HepG2 (cell line): Measurements from ENCODE around the gene SMIM24. TPM values are rescaled to one million over a fixed set of nuclear protein-coding genes. Genes with fewer than 3 reads are reported as not detected.

Experiments
- CBFB ChIP-seq: sonication (generic); formaldehyde crosslinking; IDR thresholded peaks from 2 replicates; pipeline ENCODE4 v1.4.0; 2020; ENCODE audit warnings: missing genetic modification reagents
- CEBPB ChIP-seq: IDR thresholded peaks from 2 replicates; pipeline ENCODE4 v1.6.1; 2011; ENCODE audit warnings: low read depth, low read length, improper control_type of control experiment, borderline replicate concordance
- CREB1 ChIP-seq, 2 experiments: fragments of 450-650 bp in 1 of 2; IDR thresholded peaks; 2 replicates each; pipeline ENCODE4 v1.6.1; 2016 to 2017; ENCODE audit warnings: control low read depth in 1 of 2, mild to moderate bottlenecking in 1 of 2, missing compliant biosample characterization in 1 of 2, missing genetic modification characterization in 1 of 2
- FOXK2 ChIP-seq: fragments of 450-650 bp; IDR thresholded peaks from 2 replicates; pipeline ENCODE4 v1.6.1; 2016
- HCFC1 ChIP-seq: fragments of 150-350 bp; IDR thresholded peaks from 2 replicates; pipeline ENCODE4 v1.6.1; 2014; ENCODE audit warnings: low read depth, low read length
- HNF4A ChIP-seq: sonication (generic); formaldehyde crosslinking; IDR thresholded peaks from 2 replicates; pipeline ENCODE4 v1.4.0; 2020; ENCODE audit warnings: missing genetic modification reagents
- KDM5B ChIP-seq: sonication (generic); formaldehyde crosslinking; IDR thresholded peaks from 2 replicates; pipeline ENCODE4 v1.4.0; 2020; ENCODE audit warnings: missing genetic modification reagents, mild to moderate bottlenecking, borderline replicate concordance
- MAFG ChIP-seq: sonication (generic); formaldehyde crosslinking; IDR thresholded peaks from 2 replicates; pipeline ENCODE4 v1.5.1; 2020; ENCODE audit warnings: mild to moderate bottlenecking, missing genetic modification reagents
- NR3C1 ChIP-seq: sonication (generic); formaldehyde crosslinking; IDR thresholded peaks from 2 replicates; pipeline ENCODE4 v1.4.0; 2020; ENCODE audit warnings: missing genetic modification reagents
- POGZ ChIP-seq: sonication (generic); formaldehyde crosslinking; IDR thresholded peaks from 2 replicates; pipeline ENCODE4 v1.4.0; 2020; ENCODE audit warnings: mild to moderate bottlenecking, missing genetic modification reagents
- RNF2 ChIP-seq: fragments of 450-650 bp; conservative IDR thresholded peaks from 2 replicates; pipeline ENCODE4 v1.6.1; 2016; ENCODE audit warnings: low read depth
- SALL2 ChIP-seq: sonication (generic); formaldehyde crosslinking; IDR thresholded peaks from 2 replicates; pipeline ENCODE4 v1.8.1; 2023; ENCODE audit warnings: mild to moderate bottlenecking, missing genetic modification reagents, inconsistent platforms
- SIN3A ChIP-seq: IDR thresholded peaks from 2 replicates; pipeline ENCODE4 v1.6.1; 2011; ENCODE audit warnings: low read depth, mild to moderate bottlenecking, control low read depth, low read length, borderline replicate concordance
- SMAD3 ChIP-seq: sonication (generic); formaldehyde crosslinking; IDR thresholded peaks from 2 replicates; pipeline ENCODE4 v1.4.0; 2020; ENCODE audit warnings: missing genetic modification reagents
- SP5 ChIP-seq: IDR thresholded peaks from 2 replicates; pipeline ENCODE4 v1.6.1; 2016; ENCODE audit warnings: low read depth, borderline replicate concordance
- SSRP1 ChIP-seq: IDR thresholded peaks from 2 replicates; pipeline ENCODE4 v1.6.1; 2016; ENCODE audit warnings: control low read depth
- TCF7L2 ChIP-seq: IDR thresholded peaks from 2 replicates; pipeline ENCODE4 v1.6.1; 2011; ENCODE audit warnings: mild to moderate bottlenecking, low read depth, low read length, moderate library complexity
- TRAFD1 ChIP-seq: sonication (generic); formaldehyde crosslinking; IDR thresholded peaks from 2 replicates; pipeline ENCODE4 v1.5.1; 2020; ENCODE audit warnings: missing genetic modification reagents, mild to moderate bottlenecking, borderline replicate concordance
- XRCC5 ChIP-seq: fragments of 200-400 bp; formaldehyde crosslinking; optimal IDR thresholded peaks from 2 replicates; pipeline ENCODE3; 2017; ENCODE audit warnings: mild to moderate bottlenecking, low read length
- ZBTB25 ChIP-seq: IDR thresholded peaks from 2 replicates; pipeline ENCODE4 v1.6.1; 2018; ENCODE audit warnings: missing genetic modification reagents
- ZFP37 ChIP-seq: sonication (generic); formaldehyde crosslinking; IDR thresholded peaks from 2 replicates; pipeline ENCODE4 v1.4.0; 2020; ENCODE audit warnings: missing genetic modification reagents, borderline replicate concordance
- ZNF224 ChIP-seq: sonication (generic); formaldehyde crosslinking; IDR thresholded peaks from 2 replicates; pipeline ENCODE4 v1.5.0; 2020; ENCODE audit warnings: mild to moderate bottlenecking, missing genetic modification reagents
- ZNF251 ChIP-seq: sonication (generic); formaldehyde crosslinking; IDR thresholded peaks from 2 replicates; pipeline ENCODE4 v1.9.0; 2021; ENCODE audit warnings: mild to moderate bottlenecking, missing genetic modification reagents
- ZNF451 ChIP-seq: sonication (generic); formaldehyde crosslinking; IDR thresholded peaks from 2 replicates; pipeline ENCODE4 v1.5.0; 2020; ENCODE audit warnings: mild to moderate bottlenecking, missing genetic modification reagents
- ZNF460 ChIP-seq: sonication (generic); formaldehyde crosslinking; IDR thresholded peaks from 2 replicates; pipeline ENCODE4 v1.5.1; 2020; ENCODE audit warnings: missing genetic modification reagents, mild to moderate bottlenecking, borderline replicate concordance
- ZNF501 ChIP-seq: sonication (generic); formaldehyde crosslinking; IDR thresholded peaks from 2 replicates; pipeline ENCODE4 v1.5.1; 2020; ENCODE audit warnings: mild to moderate bottlenecking, moderate library complexity, missing genetic modification reagents
- ZNF569 ChIP-seq: sonication (generic); formaldehyde crosslinking; IDR thresholded peaks from 2 replicates; pipeline ENCODE4 v1.5.0; 2020; ENCODE audit warnings: mild to moderate bottlenecking, missing genetic modification reagents, moderate library complexity, borderline replicate concordance
- ZNF572 ChIP-seq: sonication (generic); formaldehyde crosslinking; IDR thresholded peaks from 2 replicates; pipeline ENCODE4 v1.5.1; 2020; ENCODE audit warnings: mild to moderate bottlenecking, missing genetic modification reagents
- ZNF737 ChIP-seq: sonication (generic); formaldehyde crosslinking; IDR thresholded peaks from 2 replicates; pipeline ENCODE4 v1.5.0; 2020; ENCODE audit warnings: missing genetic modification reagents, mild to moderate bottlenecking, borderline replicate concordance
- ZZZ3 ChIP-seq: sonication (generic); formaldehyde crosslinking; IDR thresholded peaks from 2 replicates; pipeline ENCODE4 v1.4.0; 2020; ENCODE audit warnings: missing genetic modification reagents, mild to moderate bottlenecking, borderline replicate concordance
- polyA plus RNA-seq, 8 experiments: library from polyadenylated mRNA; depleted of rRNA in 3 of 8; stranded (reverse) in 7 of 8; unstranded in 1 of 8; fragments of >200 nt; fragmentation: Illumina TruSeq in 4 of 8; extraction: Trizol in 4 of 8; gene quantifications; 2 replicates each; pipeline versions ENCODE4 v1.2.1 to v1.2.3, GENCODE V29; 2011 to 2016; ENCODE audit warnings: low read depth in 4 of 8, missing spikeins in 1 of 8, mixed read lengths in 1 of 8; ENCODE audit not compliant: insufficient read depth in 1 of 8
- total RNA-seq, 5 experiments: library from RNA; depleted of rRNA; stranded (reverse); fragments of >200 nt; fragmentation: Illumina TruSeq; extraction: Trizol; gene quantifications; 2 replicates each; pipeline ENCODE4 v1.2.3, GENCODE V29; 2016; ENCODE audit warnings: low read depth in 1 of 5

The SMIM24 gene
- total and polyA plus RNA-seq, 2 of the 13 experiments (the other 11 are each of a cell fraction or from before 2014, with no cell fraction given), result 11.2 to 70.6 TPM

GRCh38 chr19:3505598-3506383 is 25.5 kb upstream of the SMIM24 start, which contains the start of gene FZR1 (continued):
- TF ChIP-seq TRAFD1, result no peak
- no peak for TF ChIP-seq SSRP1
- TF ChIP-seq ZNF737 (CRISPR knock-in tag), result no peak
- peak; percentile 96 for TF ChIP-seq SIN3A
- TF ChIP-seq HCFC1, result peak; percentile 62; the same call in 1 of the 2 replicates
- no peak for TF ChIP-seq HNF4A
- no peak; the same call in 1 of the 2 replicates for TF ChIP-seq ZNF569 (CRISPR knock-in tag)
- TF ChIP-seq XRCC5, result peak; percentile 26
- TF ChIP-seq ZBTB25 (CRISPR knock-in tag), result peak; percentile 80; the same call in 1 of the 2 replicates
- TF ChIP-seq SP5 (CRISPR knock-in tag), result peak; percentile 19; the same call in 1 of the 2 replicates
- TF ChIP-seq FOXK2, result 0 out of 2 replicates have a peak, but pooled peaks have one; percentile 39
- TF ChIP-seq RNF2, result no peak
- TF ChIP-seq ZFP37 (CRISPR knock-in tag), result no peak
- TF ChIP-seq ZNF460 (CRISPR knock-in tag), result no peak
- peak; percentile 27; the same call in 1 of the 2 replicates for TF ChIP-seq ZNF451
- peak; percentile 47; the same call in 1 of the 2 replicates for TF ChIP-seq SALL2
- TF ChIP-seq CREB1 (IDR thresholded peaks at IDR 0.05), result peak; percentile 91
- TF ChIP-seq CREB1 (CRISPR knock-in tag; IDR thresholded peaks at IDR 0.05), result peak; percentile 97
- TF ChIP-seq CBFB, result peak; percentile 45; the same call in 1 of the 2 replicates
- TF ChIP-seq CEBPB, result no peak
- TF ChIP-seq ZNF501 (CRISPR knock-in tag), result peak; percentile 74; the same call in 1 of the 2 replicates
- TF ChIP-seq NR3C1, result no peak
- TF ChIP-seq ZNF251 (CRISPR knock-in tag), result no peak
- TF ChIP-seq ZNF224 (CRISPR knock-in tag), result no peak
- TF ChIP-seq ZNF572, result no peak
- no peak; the same call in 1 of the 2 replicates for TF ChIP-seq KDM5B (CRISPR knock-in tag)
- TF ChIP-seq TCF7L2, result no peak
- TF ChIP-seq ZZZ3 (CRISPR knock-in tag), result peak; percentile 28; the same call in 1 of the 2 replicates
- TF ChIP-seq SMAD3 (CRISPR knock-in tag), result no peak; the same call in 1 of the 2 replicates
- TF ChIP-seq MAFG (CRISPR knock-in tag), result no peak
- peak; percentile 47; the same call in 1 of the 2 replicates for TF ChIP-seq POGZ (CRISPR knock-in tag)
